H1 (cell line): ENCODE data around the gene PRDM5.

ENCODE experiments used
- CBX5 ChIP-seq: fragments of 300-800, 300-1000 bp; sonication (generic); IDR thresholded peaks from 2 replicates; pipeline ENCODE4 v1.7.1; 2016; ENCODE audit warnings: antibody characterized with exemption, low read length, low read depth
- CTCF ChIP-seq, 3 experiments: IDR thresholded peaks; 1 replicate in 2 of 3; 2 replicates in 1 of 3; pipeline versions ENCODE4 v1.5.1 to v1.6.1; 2011; ENCODE audit warnings: low read length in 3 of 3, mild to moderate bottlenecking in 3 of 3, inconsistent platforms in 2 of 3, low read depth in 1 of 3, moderate library complexity in 1 of 3; ENCODE audit not compliant: insufficient read depth in 1 of 3; ENCODE audit errors: control extremely low read depth in 1 of 3
- FOSL1 ChIP-seq: IDR thresholded peaks from 2 replicates; pipeline ENCODE4 v1.6.1; 2011; ENCODE audit warnings: mild to moderate bottlenecking, low read depth, low read length, moderate library complexity; ENCODE audit not compliant: insufficient read depth
- RFX5 ChIP-seq: IDR thresholded peaks from 2 replicates; pipeline ENCODE4 v1.6.1; 2011; ENCODE audit warnings: low read depth, low read length, improper control_type of control experiment, borderline replicate concordance
- SRF ChIP-seq: IDR thresholded peaks from 2 replicates; pipeline ENCODE4 v1.6.1; 2011; ENCODE audit warnings: mild to moderate bottlenecking, low read depth, low read length, moderate library complexity
- USF2 ChIP-seq: IDR thresholded peaks from 2 replicates; pipeline ENCODE4 v1.6.1; 2011; ENCODE audit warnings: low read length, improper control_type of control experiment

- TF ChIP-seq CTCF (IDR thresholded peaks at IDR 0.05; ENCODE audit: control extremely low read depth in 1 of 3, insufficient read depth in 1 of 3, low read depth in 1 of 3, low read length in 3 of 3) (no peak), CBX5 (no peak), USF2 (no peak), RFX5 (no peak), SRF (no peak), FOSL1 (no peak)
Measured at GRCh38 chr4:120816296-120816965, 106.1 kb downstream of the PRDM5 start.
